Frontal cortex (tissue), 4 donors: Measurements from ENCODE around the gene NOB1. TPM values are rescaled to one million over a fixed set of nuclear protein-coding genes. Genes with fewer than 3 reads are reported as not detected.

ENCODE experiments used
- DNase-seq, 2 donors: peaks; one replicate each; pipeline ENCODE4 v3.0.0; 2012; ENCODE audit warnings: low spot score in 2 of 2
- FAIRE-seq: peaks from 2 replicates; lab custom pipeline; 2012; peaks lifted over from hg19 to GRCh38; lab: Jason Lieb, UNC
- total RNA-seq: library from RNA; depleted of rRNA; stranded (reverse); fragments of >200 nt; gene quantifications from one replicate; pipeline ENCODE4 v1.2.3, GENCODE V29; 2014
- donor health status: control.
- donor health status: control.
- donor health status: control.

The NOB1 gene
- total RNA-seq, 1 donor from 2014 or later = 11.4 TPM

GRCh38 chr16:69725480-69726312 lies 29.0 kb downstream of the NOB1 start:
- DNase-seq (no peak), FAIRE-seq (no peak)

GRCh38 chr16:69724981-69725479 lies 29.7 kb downstream of the NOB1 start:
- no peak for DNase-seq
- no peak for FAIRE-seq

- no peak for DNase-seq
Observed at GRCh38 chr16:69724414-69724873, 30.3 kb downstream of the NOB1 start.

GRCh38 chr16:69721441-69721957 lies 33.2 kb downstream of the NOB1 start:
- no peak for FAIRE-seq
- no peak for DNase-seq

More at GRCh38 chr16:69724414-69724873, 30.3 kb downstream of the NOB1 start:
- no peak for FAIRE-seq

GRCh38 chr16:69720822-69721430 lies 33.8 kb downstream of the NOB1 start:
- DNase-seq = no peak
- FAIRE-seq = no peak

- no peak for FAIRE-seq
- DNase-seq = no peak
Observed at GRCh38 chr16:69718111-69718764, 36.5 kb downstream of the NOB1 start.

- no peak for FAIRE-seq
- DNase-seq = no peak
Observed at GRCh38 chr16:69717066-69717465, 37.7 kb downstream of the NOB1 start.

- FAIRE-seq = no peak
- DNase-seq = no peak
Observed at GRCh38 chr16:69712914-69713581, 41.7 kb downstream of the NOB1 start.

- no peak for DNase-seq
- FAIRE-seq = no peak
Observed at GRCh38 chr16:69712277-69712676, 42.4 kb downstream of the NOB1 start.

GRCh38 chr16:69711115-69711740 lies 43.5 kb downstream of the NOB1 start:
- FAIRE-seq = no peak
- DNase-seq = no peak

GRCh38 chr16:69709456-69710084 lies 45.2 kb downstream of the NOB1 start:
- peak; percentile 48 to 54 for DNase-seq

GRCh38 chr16:69707920-69708683 lies 46.6 kb downstream of the NOB1 start:
- DNase-seq = no peak

More at GRCh38 chr16:69709456-69710084, 45.2 kb downstream of the NOB1 start:
- FAIRE-seq = peak; percentile 34

GRCh38 chr16:69706975-69707340 lies 47.8 kb downstream of the NOB1 start:
- DNase-seq = no peak
- FAIRE-seq = no peak

More at GRCh38 chr16:69707920-69708683, 46.6 kb downstream of the NOB1 start:
- no peak for FAIRE-seq

- no peak for FAIRE-seq
Observed at GRCh38 chr16:69706256-69706974, 48.3 kb downstream of the NOB1 start.

GRCh38 chr16:69703638-69704037 lies 51.1 kb downstream of the NOB1 start:
- FAIRE-seq (no peak), DNase-seq (no peak)

More at GRCh38 chr16:69706256-69706974, 48.3 kb downstream of the NOB1 start:
- DNase-seq = no peak

GRCh38 chr16:69701866-69702265 lies 52.9 kb downstream of the NOB1 start:
- DNase-seq (no peak), FAIRE-seq (no peak)

- DNase-seq = no peak
- no peak for FAIRE-seq
Observed at GRCh38 chr16:69701452-69701851, 53.3 kb downstream of the NOB1 start.
